VCaP (cell line): Measurements from ENCODE around the gene KIAA0825.

Experiments used
- H3K27ac ChIP-seq: fragments of 450-650 bp; 2 replicates; pipeline ENCODE4 v1.5.1; 2017
- CTCF ChIP-seq: fragments of 450-650 bp; conservative IDR thresholded peaks from 2 replicates; pipeline ENCODE4 v1.5.1; 2017; ENCODE audit warnings: mild to moderate bottlenecking, moderate library complexity

Gene KIAA0825

GRCh38 chr5:94366811-94367210, 251.6 kb downstream of the KIAA0825 start:
- peak overlapping the region; percentile 42 for H3K27ac ChIP-seq
- TF ChIP-seq CTCF, result no peak

GRCh38 chr5:94362857-94363256, 255.5 kb downstream of the KIAA0825 start:
- TF ChIP-seq CTCF, result no peak
- H3K27ac ChIP-seq, result peak overlapping the region; percentile 50

GRCh38 chr5:94361832-94362796, 256.3 kb downstream of the KIAA0825 start:
- H3K27ac ChIP-seq, result peak overlapping the region; percentile 50
- TF ChIP-seq CTCF, result no peak

GRCh38 chr5:94361161-94361560, 257.2 kb downstream of the KIAA0825 start:
- H3K27ac ChIP-seq, result peak overlapping the region; percentile 50; the same call in 1 of the 2 replicates
- TF ChIP-seq CTCF, result no peak

- TF ChIP-seq CTCF, result no peak
- peak overlapping the region; percentile 50; the same call in 1 of the 2 replicates for H3K27ac ChIP-seq
These were observed 257.8 kb downstream of the KIAA0825 start for GRCh38 chr5:94360382-94361130.

- no peak overlapping the region for H3K27ac ChIP-seq
These were observed 258.5 kb downstream of the KIAA0825 start for GRCh38 chr5:94359880-94360279.

More at GRCh38 chr5:94359880-94360279, 258.5 kb downstream of the KIAA0825 start:
- TF ChIP-seq CTCF, result no peak
